MCF 10A (cell line): ENCODE measurements around the gene ARF1. TPM values are rescaled to one million over a fixed set of nuclear protein-coding genes. Genes with fewer than 3 reads are reported as not detected.
A peak's percentile ranks its signal among the peaks of the same experiment; 100 is the strongest.

Experiments
- BruUV-seq: library from RNA; stranded (reverse); fragments of 400-500 nt; replicated peaks from 2 replicates; lab custom pipeline; 2021; lab: Mats Ljungman, UMichigan
- CTCF ChIA-PET: fragments of 300-600 bp; sonication (Branson Sonifier 250); formaldehyde crosslinking; extraction: SDS; loops from one replicate; lab custom pipeline; 2021; ENCODE audit warnings: antibody characterized with exemption, inconsistent platforms; lab: Yijun Ruan, JAX
- POLR2A ChIA-PET: fragments of 300-600, 350-650 bp; sonication (Branson Sonifier 250); formaldehyde crosslinking; extraction: SDS; loops from one replicate; lab custom pipeline; 2020; ENCODE audit warnings: antibody characterized with exemption, inconsistent platforms; lab: Yijun Ruan, JAX
- DNase-seq: peaks from one replicate; pipeline ENCODE4 v3.0.0-alpha.2; 2018; ENCODE audit not compliant: unreplicated experiment
- H3K27ac Mint-ChIP-seq: one replicate; pipeline ENCODE4 v1.8.0; 2022; ENCODE audit warnings: mild to moderate bottlenecking, low read depth, mixed read lengths; ENCODE audit not compliant: unreplicated experiment
- H3K27me3 Mint-ChIP-seq: one replicate; pipeline ENCODE4 v1.8.0; 2022; ENCODE audit warnings: mixed read lengths; ENCODE audit not compliant: insufficient read depth, unreplicated experiment
- H3K36me3 Mint-ChIP-seq: one replicate; pipeline ENCODE4 v1.8.0; 2022; ENCODE audit warnings: mild to moderate bottlenecking, moderate library complexity, mixed read lengths; ENCODE audit not compliant: insufficient read depth, unreplicated experiment
- H3K4me1 Mint-ChIP-seq: one replicate; pipeline ENCODE4 v1.8.0; 2022; ENCODE audit warnings: mixed read lengths; ENCODE audit not compliant: insufficient read depth, unreplicated experiment
- H3K4me3 Mint-ChIP-seq: one replicate; pipeline ENCODE4 v1.8.0; 2022; ENCODE audit warnings: mild to moderate bottlenecking, moderate library complexity, mixed read lengths; ENCODE audit not compliant: unreplicated experiment
- H3K9me3 Mint-ChIP-seq: one replicate; pipeline ENCODE4 v1.8.0; 2022; ENCODE audit warnings: mixed read lengths; ENCODE audit not compliant: unreplicated experiment
- CTCF ChIP-seq: fragments of 200-600 bp; IDR thresholded peaks from one replicate; pipeline ENCODE4 v1.8.0; 2022; ENCODE audit warnings: antibody characterized with exemption, mild to moderate bottlenecking; ENCODE audit not compliant: unreplicated experiment
- intact Hi-C: fragments of 100-400 bp; cut with micrococcal nuclease; formaldehyde crosslinking; loops from 2 replicates; pipeline ENCODE4 v1.14.1; 2022
- total RNA-seq: library from RNA; stranded (reverse); gene quantifications from 2 replicates; pipeline ENCODE4 v1.2.3, GENCODE V29; 2022

Gene ARF1
- total RNA-seq, 1 experiment from 2014 or later: 870 TPM

GRCh38 chr1:228071839-228072657 lies 10.5 kb upstream of the ARF1 start:
- peaks cover 22% of the 10 kb centered on the region for H3K27me3 Mint-ChIP-seq
- peaks cover 2% of the 10 kb centered on the region for H3K36me3 Mint-ChIP-seq
- TF ChIP-seq CTCF: peak; percentile 8
- ChIA-PET POLR2A (no interaction called here), CTCF (interaction anchor here (0.7 to 3.2 kb wide), 3 partner anchors 69 to 1036 kb away, joined by 3 to 37 read pairs (median 26); no protein-coding TSS in a partner anchor)
- H3K9me3 Mint-ChIP-seq: no peaks in the 10 kb centered on the region
- BruUV-seq: no TSS peak
- no peak for DNase-seq
- H3K27ac Mint-ChIP-seq: no peak overlapping the region
- intact Hi-C loops: loop anchor here (5.0 kb wide), 2 partner anchors 265 to 310 kb away; no protein-coding TSS in a partner anchor
- H3K4me3 Mint-ChIP-seq: no peak overlapping the region
- H3K4me1 Mint-ChIP-seq: peaks cover 5% of the 10 kb centered on the region

- Mint-ChIP-seq H3K9me3 (no peaks in the 10 kb centered on the region), H3K4me1 (peaks cover 5% of the 10 kb centered on the region), H3K36me3 (peaks cover 6% of the 10 kb centered on the region), H3K27me3 (peaks cover 16% of the 10 kb centered on the region), H3K4me3 (no peak overlapping the region), H3K27ac (no peak overlapping the region)
- ChIA-PET CTCF (interaction anchor here (0.6 to 3.2 kb wide), 5 partner anchors 19 to 1035 kb away, joined by 3 to 37 read pairs (median 5); no protein-coding TSS in a partner anchor), POLR2A (interaction anchor here (0.6 kb wide), 2 partner anchors 343 to 589 kb away, joined by 3 to 4 read pairs; no protein-coding TSS in a partner anchor)
- intact Hi-C loops: loop anchor here (5.0 kb wide), 2 partner anchors 265 to 310 kb away; no protein-coding TSS in a partner anchor
- TF ChIP-seq CTCF: no peak
- no TSS peak for BruUV-seq
- no peak for DNase-seq
Measured at GRCh38 chr1:228072658-228073043, 9.9 kb upstream of the ARF1 start.

GRCh38 chr1:228073061-228073856 lies 9.2 kb upstream of the ARF1 start:
- DNase-seq: no peak
- H3K36me3 Mint-ChIP-seq: peaks cover 6% of the 10 kb centered on the region
- no peak overlapping the region for H3K27ac Mint-ChIP-seq
- TF ChIP-seq CTCF: no peak
- intact Hi-C loops: loop anchor here (5.0 kb wide), 2 partner anchors 266 to 311 kb away; no protein-coding TSS in a partner anchor
- no TSS peak for BruUV-seq
- H3K27me3 Mint-ChIP-seq: peaks cover 10% of the 10 kb centered on the region
- H3K9me3 Mint-ChIP-seq: no peaks in the 10 kb centered on the region
- peaks cover 5% of the 10 kb centered on the region for H3K4me1 Mint-ChIP-seq
- CTCF ChIA-PET: interaction anchor here (0.6 to 3.2 kb wide), 8 partner anchors 18 to 1265 kb away, joined by 3 to 37 read pairs (median 4); no protein-coding TSS in a partner anchor
- POLR2A ChIA-PET: interaction anchor here (0.6 to 1.2 kb wide), 7 partner anchors 9 to 589 kb away, joined by 3 to 19 read pairs (median 3); partner anchors contain the start of gene ARF1
- H3K4me3 Mint-ChIP-seq: no peak overlapping the region
